ENCODE measurements around the gene P2RY13. TPM values are rescaled to one million over a fixed set of nuclear protein-coding genes. Genes with fewer than 3 reads are reported as not detected.

The P2RY13 gene
- total RNA-seq, 2 donors from 2014 or later, result not detected

- H3K9ac ChIP-seq (ENCODE audit: extremely low read depth, low read length, poor library complexity, severe bottlenecking), result no peak overlapping the region
- Mint-ChIP-seq H3K27ac (no peak overlapping the region), H3K9me3 (no peaks in the 10 kb centered on the region), H3K4me1 (peaks cover 14% of the 10 kb centered on the region), H3K27me3 (ENCODE audit: insufficient read depth) (no peaks in the 10 kb centered on the region), H3K4me3 (no peak overlapping the region), H3K36me3 (ENCODE audit: low read depth) (peaks cover 2% of the 10 kb centered on the region)
- no peak for TF ChIP-seq CTCF (conservative IDR thresholded peaks at IDR 0.05)
- H3K4me3 ChIP-seq (ENCODE audit: low read length), result no peak overlapping the region
- DNase-seq, result no peak
- H3K9me3 ChIP-seq (ENCODE audit: control insufficient read depth, low read length), result no peaks in the 10 kb centered on the region
- 89 to 96% methylated on average over 4 to 6 of the region's 6 CpGs for WGBS, 2 experiments (ENCODE audit: insufficient coverage in 1 of 2, insufficient read length in 1 of 2)
- no peak overlapping the region for H3K27ac ChIP-seq (ENCODE audit: low read depth, low read length)
- no peaks in the 10 kb centered on the region for H3K27me3 ChIP-seq (ENCODE audit: control insufficient read depth, insufficient read depth, low read length, poor library complexity, severe bottlenecking)
- H3K36me3 ChIP-seq (ENCODE audit: control insufficient read depth, insufficient read depth, low read length), result no peaks in the 10 kb centered on the region
- H3K4me1 ChIP-seq (ENCODE audit: control insufficient read depth, insufficient read depth, low read length), result no peaks in the 10 kb centered on the region
Measured at GRCh38 chr3:151347432-151347831, 18.1 kb upstream of the P2RY13 start.

- no peaks in the 10 kb centered on the region for H3K4me1 ChIP-seq (ENCODE audit: control insufficient read depth, insufficient read depth, low read length)
- no peaks in the 10 kb centered on the region for H3K27me3 Mint-ChIP-seq (ENCODE audit: insufficient read depth)
- peaks cover 14% of the 10 kb centered on the region for H3K4me1 Mint-ChIP-seq
- no peaks in the 10 kb centered on the region for H3K36me3 ChIP-seq (ENCODE audit: control insufficient read depth, insufficient read depth, low read length)
- WGBS, 2 experiments (ENCODE audit: insufficient coverage in 1 of 2, insufficient read length in 1 of 2), result 88 to 100% methylated on average over 1 to 3 of the region's 3 CpGs
- no peaks in the 10 kb centered on the region for H3K9me3 ChIP-seq (ENCODE audit: control insufficient read depth, low read length)
- no peaks in the 10 kb centered on the region for H3K36me3 Mint-ChIP-seq (ENCODE audit: low read depth)
- no peak for DNase-seq
- no peak overlapping the region for H3K4me3 ChIP-seq (ENCODE audit: low read length)
- no peak overlapping the region for H3K27ac ChIP-seq (ENCODE audit: low read depth, low read length)
- no peak overlapping the region for H3K9ac ChIP-seq (ENCODE audit: extremely low read depth, low read length, poor library complexity, severe bottlenecking)
- no peak for TF ChIP-seq CTCF (conservative IDR thresholded peaks at IDR 0.05)
- H3K27ac Mint-ChIP-seq, result no peak overlapping the region
- no peaks in the 10 kb centered on the region for H3K27me3 ChIP-seq (ENCODE audit: control insufficient read depth, insufficient read depth, low read length, poor library complexity, severe bottlenecking)
- H3K4me3 Mint-ChIP-seq, result no peak overlapping the region
- H3K9me3 Mint-ChIP-seq, result no peaks in the 10 kb centered on the region
Measured at GRCh38 chr3:151346292-151346691, 16.9 kb upstream of the P2RY13 start.

- no peaks in the 10 kb centered on the region for H3K36me3 ChIP-seq (ENCODE audit: control insufficient read depth, insufficient read depth, low read length)
- H3K4me3 ChIP-seq (ENCODE audit: low read length), result no peak overlapping the region
- H3K9me3 Mint-ChIP-seq, result no peaks in the 10 kb centered on the region
- TF ChIP-seq CTCF (conservative IDR thresholded peaks at IDR 0.05), result no peak
- H3K9ac ChIP-seq (ENCODE audit: extremely low read depth, low read length, poor library complexity, severe bottlenecking), result no peak overlapping the region
- no peaks in the 10 kb centered on the region for H3K27me3 ChIP-seq (ENCODE audit: control insufficient read depth, insufficient read depth, low read length, poor library complexity, severe bottlenecking)
- H3K27me3 Mint-ChIP-seq (ENCODE audit: insufficient read depth), result no peaks in the 10 kb centered on the region
- H3K4me1 Mint-ChIP-seq, result peaks cover 14% of the 10 kb centered on the region
- 91 to 100% methylated on average over 1 to 2 of the region's 2 CpGs for WGBS, 2 experiments (ENCODE audit: insufficient coverage in 1 of 2, insufficient read length in 1 of 2)
- no peak overlapping the region for H3K4me3 Mint-ChIP-seq
- DNase-seq, result no peak
- no peak overlapping the region for H3K27ac ChIP-seq (ENCODE audit: low read depth, low read length)
- no peaks in the 10 kb centered on the region for H3K36me3 Mint-ChIP-seq (ENCODE audit: low read depth)
- no peaks in the 10 kb centered on the region for H3K9me3 ChIP-seq (ENCODE audit: control insufficient read depth, low read length)
- H3K27ac Mint-ChIP-seq, result no peak overlapping the region
- no peaks in the 10 kb centered on the region for H3K4me1 ChIP-seq (ENCODE audit: control insufficient read depth, insufficient read depth, low read length)
Measured at GRCh38 chr3:151345859-151346258, 16.5 kb upstream of the P2RY13 start.

All from endodermal cell (in vitro differentiated cells).